Ishikawa (cell line): Measurements from ENCODE around the gene EML1.

Experiments used
- CEBPB ChIP-seq: IDR thresholded peaks from 2 replicates; pipeline ENCODE4 v1.6.1; 2012
- CREB1 ChIP-seq: IDR thresholded peaks from 2 replicates; pipeline ENCODE4 v1.6.1; 2012; ENCODE audit warnings: low read depth
- EGR1 ChIP-seq: IDR thresholded peaks from 2 replicates; pipeline ENCODE4 v1.6.1; 2012
- EP300 ChIP-seq: IDR thresholded peaks from 2 replicates; pipeline ENCODE4 v1.6.1; 2012; ENCODE audit warnings: borderline replicate concordance
- FOXM1 ChIP-seq: IDR thresholded peaks from 2 replicates; pipeline ENCODE4 v1.6.1; 2012; ENCODE audit warnings: low read depth, borderline replicate concordance
- NFIC ChIP-seq: IDR thresholded peaks from 2 replicates; pipeline ENCODE4 v1.6.1; 2012
- RAD21 ChIP-seq: IDR thresholded peaks from 2 replicates; pipeline ENCODE4 v1.6.1; 2012; ENCODE audit warnings: low read depth
- TAF1 ChIP-seq: IDR thresholded peaks from 2 replicates; pipeline ENCODE4 v1.6.1; 2012; ENCODE audit warnings: low read depth, mild to moderate bottlenecking
- TCF12 ChIP-seq: IDR thresholded peaks from 2 replicates; pipeline ENCODE4 v1.6.1; 2012; ENCODE audit warnings: low read depth
- TEAD4 ChIP-seq: IDR thresholded peaks from 2 replicates; pipeline ENCODE4 v1.6.1; 2012
- YY1 ChIP-seq: IDR thresholded peaks from 2 replicates; pipeline ENCODE4 v1.6.1; 2012; ENCODE audit warnings: low read depth
- ZBTB7A ChIP-seq: IDR thresholded peaks from 2 replicates; pipeline ENCODE4 v1.6.1; 2012; ENCODE audit warnings: low read depth
- TF ChIP-seq, protein P1 (sequence below): IDR thresholded peaks from 2 replicates; pipeline ENCODE4 v1.6.1; 2012
- TF ChIP-seq, protein P2 (sequence below): IDR thresholded peaks from 2 replicates; pipeline ENCODE4 v1.6.1; 2012; ENCODE audit warnings: low read depth, mild to moderate bottlenecking
- TF ChIP-seq, protein P3 (sequence below): IDR thresholded peaks from 2 replicates; pipeline ENCODE4 v1.6.1; 2012

The EML1 gene

GRCh38 chr14:99918781-99919180 is 125.6 kb downstream of the EML1 start:
- TF ChIP-seq CEBPB: no peak
- no peak for TF ChIP-seq EP300
- TF ChIP-seq NFIC: no peak
- TF ChIP-seq, protein P1, sequence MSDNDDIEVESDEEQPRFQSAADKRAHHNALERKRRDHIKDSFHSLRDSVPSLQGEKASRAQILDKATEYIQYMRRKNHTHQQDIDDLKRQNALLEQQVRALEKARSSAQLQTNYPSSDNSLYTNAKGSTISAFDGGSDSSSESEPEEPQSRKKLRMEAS: no peak
- no peak for TF ChIP-seq TCF12
- TF ChIP-seq, protein P2, sequence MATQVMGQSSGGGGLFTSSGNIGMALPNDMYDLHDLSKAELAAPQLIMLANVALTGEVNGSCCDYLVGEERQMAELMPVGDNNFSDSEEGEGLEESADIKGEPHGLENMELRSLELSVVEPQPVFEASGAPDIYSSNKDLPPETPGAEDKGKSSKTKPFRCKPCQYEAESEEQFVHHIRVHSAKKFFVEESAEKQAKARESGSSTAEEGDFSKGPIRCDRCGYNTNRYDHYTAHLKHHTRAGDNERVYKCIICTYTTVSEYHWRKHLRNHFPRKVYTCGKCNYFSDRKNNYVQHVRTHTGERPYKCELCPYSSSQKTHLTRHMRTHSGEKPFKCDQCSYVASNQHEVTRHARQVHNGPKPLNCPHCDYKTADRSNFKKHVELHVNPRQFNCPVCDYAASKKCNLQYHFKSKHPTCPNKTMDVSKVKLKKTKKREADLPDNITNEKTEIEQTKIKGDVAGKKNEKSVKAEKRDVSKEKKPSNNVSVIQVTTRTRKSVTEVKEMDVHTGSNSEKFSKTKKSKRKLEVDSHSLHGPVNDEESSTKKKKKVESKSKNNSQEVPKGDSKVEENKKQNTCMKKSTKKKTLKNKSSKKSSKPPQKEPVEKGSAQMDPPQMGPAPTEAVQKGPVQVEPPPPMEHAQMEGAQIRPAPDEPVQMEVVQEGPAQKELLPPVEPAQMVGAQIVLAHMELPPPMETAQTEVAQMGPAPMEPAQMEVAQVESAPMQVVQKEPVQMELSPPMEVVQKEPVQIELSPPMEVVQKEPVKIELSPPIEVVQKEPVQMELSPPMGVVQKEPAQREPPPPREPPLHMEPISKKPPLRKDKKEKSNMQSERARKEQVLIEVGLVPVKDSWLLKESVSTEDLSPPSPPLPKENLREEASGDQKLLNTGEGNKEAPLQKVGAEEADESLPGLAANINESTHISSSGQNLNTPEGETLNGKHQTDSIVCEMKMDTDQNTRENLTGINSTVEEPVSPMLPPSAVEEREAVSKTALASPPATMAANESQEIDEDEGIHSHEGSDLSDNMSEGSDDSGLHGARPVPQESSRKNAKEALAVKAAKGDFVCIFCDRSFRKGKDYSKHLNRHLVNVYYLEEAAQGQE: no peak
- no peak for TF ChIP-seq TAF1
- no peak for TF ChIP-seq RAD21
- TF ChIP-seq ZBTB7A: no peak
- TF ChIP-seq YY1: no peak
- TF ChIP-seq EGR1: no peak
- no peak for TF ChIP-seq TEAD4
- TF ChIP-seq, protein P3, sequence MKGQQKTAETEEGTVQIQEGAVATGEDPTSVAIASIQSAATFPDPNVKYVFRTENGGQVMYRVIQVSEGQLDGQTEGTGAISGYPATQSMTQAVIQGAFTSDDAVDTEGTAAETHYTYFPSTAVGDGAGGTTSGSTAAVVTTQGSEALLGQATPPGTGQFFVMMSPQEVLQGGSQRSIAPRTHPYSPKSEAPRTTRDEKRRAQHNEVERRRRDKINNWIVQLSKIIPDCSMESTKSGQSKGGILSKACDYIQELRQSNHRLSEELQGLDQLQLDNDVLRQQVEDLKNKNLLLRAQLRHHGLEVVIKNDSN: no peak
- TF ChIP-seq CREB1: no peak

DNA sequence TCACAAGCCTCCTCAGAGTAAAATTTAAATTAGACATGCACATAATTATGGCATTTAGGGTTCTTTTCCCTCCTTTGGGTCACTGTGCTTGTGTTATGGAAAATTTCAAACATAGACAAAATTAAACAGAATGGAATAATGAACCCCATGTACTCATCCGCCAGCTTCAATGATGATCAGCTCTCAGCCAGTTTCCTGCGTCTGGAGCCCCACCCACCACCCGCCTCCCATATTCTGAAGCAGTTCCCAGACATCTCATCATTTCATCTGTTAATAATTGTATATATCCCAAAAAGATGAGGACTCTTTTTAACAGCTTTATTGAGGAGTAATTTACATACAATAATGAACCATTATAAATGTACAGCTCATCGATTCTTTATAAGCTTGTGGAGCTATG is 128.2 kb downstream of the EML1 start:
- no peak for TF ChIP-seq TAF1
- TF ChIP-seq, protein P1: no peak
- TF ChIP-seq FOXM1: no peak
- TF ChIP-seq TCF12: no peak
- no peak for TF ChIP-seq ZBTB7A
- no peak for TF ChIP-seq EGR1
- TF ChIP-seq CREB1: no peak
- TF ChIP-seq EP300: no peak
- no peak for TF ChIP-seq YY1

DNA sequence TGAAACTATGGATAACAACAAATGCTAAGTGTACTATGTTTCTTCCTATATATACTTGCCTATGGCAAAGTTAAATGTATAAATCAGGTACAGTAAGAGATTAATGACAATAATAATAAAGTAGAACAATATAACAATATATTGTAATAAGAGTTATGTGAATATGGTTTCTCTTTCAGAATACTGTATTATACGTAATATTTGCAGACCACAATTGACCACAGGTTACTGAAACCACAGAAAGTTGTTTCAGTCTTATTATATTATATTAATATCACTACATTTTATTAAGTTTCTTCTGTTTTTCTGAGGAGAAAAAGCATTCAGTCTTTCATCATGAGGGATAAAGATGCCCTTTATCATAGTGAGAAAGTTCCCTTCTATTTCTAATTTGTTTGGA is 131.2 kb downstream of the EML1 start:
- TF ChIP-seq EGR1 (no peak), CREB1 (no peak), NFIC (no peak), FOXM1 (no peak), TEAD4 (no peak), RAD21 (no peak)

GRCh38 chr14:99925471-99925870 is 132.3 kb downstream of the EML1 start:
- TF ChIP-seq ZBTB7A: no peak
- TF ChIP-seq RAD21: no peak
- TF ChIP-seq, protein P2: no peak

GRCh38 chr14:99928963-99929362 is 135.8 kb downstream of the EML1 start:
- TF ChIP-seq, protein P1: no peak
- no peak for TF ChIP-seq TAF1
- TF ChIP-seq, protein P2: no peak
- no peak for TF ChIP-seq YY1
- no peak for TF ChIP-seq EP300
- no peak for TF ChIP-seq RAD21
- TF ChIP-seq ZBTB7A: no peak
- no peak for TF ChIP-seq FOXM1
- no peak for TF ChIP-seq EGR1
- no peak for TF ChIP-seq TEAD4
- TF ChIP-seq CEBPB: no peak

DNA sequence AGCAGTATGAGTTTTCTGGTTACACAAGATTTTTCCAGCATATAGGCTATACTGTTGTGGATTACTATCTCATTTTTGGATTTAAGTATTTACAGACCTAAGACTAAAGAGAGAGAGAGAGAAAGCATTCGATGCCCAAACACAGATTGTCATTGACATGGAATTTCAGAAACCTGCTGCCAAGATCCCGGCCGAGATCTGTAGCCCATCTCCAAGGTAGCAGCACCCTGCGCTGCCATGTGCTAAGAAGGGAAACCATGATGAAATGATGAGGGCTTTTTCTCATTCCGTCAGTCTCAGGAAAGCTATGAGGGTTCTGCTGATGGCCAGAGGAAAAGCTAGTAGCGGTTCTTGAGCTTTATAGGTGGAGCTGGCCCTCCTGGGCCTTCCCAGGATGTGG is 136.4 kb downstream of the EML1 start:
- TF ChIP-seq FOXM1 (no peak), TEAD4 (no peak), RAD21 (no peak), ZBTB7A (no peak), NFIC (no peak), CEBPB (no peak), YY1 (no peak), TCF12 (no peak)
- TF ChIP-seq, protein P1: no peak
